Heart right ventricle (tissue), 16 donors: ENCODE results near the gene RRAS2. TPM values are rescaled to one million over a fixed set of nuclear protein-coding genes. Genes with fewer than 3 reads are reported as not detected.

Experiments used
- ATAC-seq, 8 donors: fragments of 200-7000 bp; cut with Tn5 transposase; one replicate each; pipeline ENCODE4 v1.9.1; 2020; ENCODE audit warnings: mild to moderate bottlenecking in 8 of 8, moderate library complexity in 8 of 8, moderate number of reproducible peaks in 1 of 8
- DNase-seq, 2 donors: peaks; one replicate each; pipeline ENCODE4 v3.0.0-alpha.2; 2020
- H3K27ac ChIP-seq, 10 donors: fragments of 200-600 bp; sonication (generic) in 2 of 10; one replicate each; pipeline versions ENCODE4 v1.5.0 to v1.8.0; 2020 to 2022; ENCODE audit warnings: mild to moderate bottlenecking in 3 of 10
- H3K27me3 ChIP-seq, 7 donors: fragments of 200-600 bp; one replicate each; pipeline ENCODE4 v1.8.0; 2021 to 2022; ENCODE audit warnings: mild to moderate bottlenecking in 2 of 7
- H3K36me3 ChIP-seq, 9 donors: fragments of 200-600 bp; sonication (generic) in 1 of 9; one replicate each; pipeline versions ENCODE4 v1.5.0 to v1.8.0; 2020 to 2022; ENCODE audit warnings: mild to moderate bottlenecking in 2 of 9
- H3K4me1 ChIP-seq, 9 donors: fragments of 200-600 bp; sonication (generic) in 1 of 9; one replicate each; pipeline versions ENCODE4 v1.5.0 to v1.8.0; 2020 to 2022; ENCODE audit warnings: mild to moderate bottlenecking in 4 of 9
- H3K4me3 ChIP-seq, 10 donors: fragments of 200-600 bp; sonication (generic) in 2 of 10; one replicate each; pipeline versions ENCODE4 v1.5.0 to v1.8.0; 2020 to 2022; ENCODE audit warnings: mild to moderate bottlenecking in 7 of 10, moderate library complexity in 2 of 10
- H3K9me3 ChIP-seq, 11 donors: fragments of 200-600 bp in 10 of 11; sonication (generic) in 2 of 11; one replicate each; pipeline versions ENCODE4 v1.5.0 to v1.8.0; 2013 to 2022; ENCODE audit warnings: mild to moderate bottlenecking in 2 of 11, control low read depth in 1 of 11, moderate library complexity in 1 of 11
- WGBS, 2 donors: extraction: QIAGEN DNeasy Blood & Tissue Kit; methylation state at CpG; one replicate each; pipeline ENCODE4 v1.1.7; 2013; ENCODE audit warnings: inconsistent platforms in 1 of 2; 5-methylcytosine and 5-hydroxymethylcytosine counted together
- intact Hi-C, 10 donors: fragments of 100-400 bp; cut with DNase I; formaldehyde crosslinking; loops; one replicate each; pipeline versions ENCODE4 v1.11.1 to v1.14.2; 2022
- polyA plus RNA-seq, 2 donors: library from polyadenylated mRNA; stranded (reverse); fragments of 200-250 nt; gene quantifications; one replicate each; pipeline ENCODE4 v1.2.3, GENCODE V29; 2013
- total RNA-seq, 10 donors: library from RNA; stranded (reverse); fragmentation: NEBNext Ultra II Directional in 3 of 10; extraction: Animal tissue kit (Norgen Biotek cat#: 25700) in 3 of 10; gene quantifications; one replicate each; pipeline versions ENCODE4 v1.2.1 to v1.2.4, GENCODE V29; 2021 to 2023
- TF ChIP-seq, protein P1 (sequence below), 9 donors: fragments of 200-600 bp; sonication (generic) in 2 of 9; IDR thresholded peaks; one replicate each; pipeline versions ENCODE4 v1.5.0 to v1.8.0; 2021 to 2022; ENCODE audit warnings: antibody characterized with exemption in 9 of 9, mild to moderate bottlenecking in 5 of 9, moderate library complexity in 1 of 9
- donor health status: Arrhythmogenic right ventricular cardiomyopathy.
- donor health status: ischemic (EF 13 %, LVEDD 7.1; RV severe dilation, severe dysfunction).
- donor health status: healthy with polysubstance abuse.
- donor health status: DM: no; HTN: yes; CAD: no.
- donor health status: DM: no; HTN: no; CAD: no.
- donor health status: ischemic (EF 25% LVEDD 6.9; RV normal size, moderate dysfunction).
- donor health status: ischemic (EF 25% LVEDD 5.7; RV mildly dilated, moderate dysfunction).
- donor health status: healthy.
- donor health status: DM: yes; HTN: yes; CAD: no.
- donor health status: Ischemic cardiomyopathy.
- donor health status: ischemic (EF 35%, LVEDD 5.7; RV mildly dilated, moderate dysfunction).
- donor health status: nonischemic (EF 11% LVEDD 7.7; RV severe dilation, severe dysfunction).
- donor health status: DM: yes; HTN: yes; CAD: no.
- donor health status: PGD.
- donor health status: ischemic (EF 29% LVEDD 5.4; RV normal size, mild dysfunction).
- donor health status: nonischemic (EF 23%, LVEDD 6.1; RV moderate dilation, normal function).

Gene RRAS2
- total and polyA plus RNA-seq, 12 donors, result 20.8 to 142 (median 37.3) TPM

DNA sequence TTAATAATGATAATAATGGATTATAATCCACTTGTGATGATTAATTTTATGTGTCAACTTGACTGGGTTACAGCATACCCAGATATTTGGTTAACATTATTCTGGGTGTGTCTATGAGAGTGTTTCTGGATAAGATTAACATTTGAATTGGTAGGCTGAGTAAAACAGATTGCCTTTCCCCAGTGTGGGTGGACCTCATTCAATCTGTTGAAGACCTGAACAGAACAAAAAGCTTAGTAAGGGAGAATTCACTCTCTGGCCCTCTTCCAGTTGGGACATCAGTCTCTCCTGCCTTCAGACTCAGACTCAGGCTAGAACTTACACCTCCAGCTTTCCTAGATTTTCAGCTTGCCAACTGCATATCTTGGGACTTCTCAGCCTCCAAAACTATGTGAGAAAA lies 37.3 kb upstream of the RRAS2 start:
- intact Hi-C loops, result no loop called here
- no peak for DNase-seq
- ATAC-seq, result no peak
- Histone ChIP-seq H3K27ac (no peak overlapping the region), H3K4me3 (no peak overlapping the region), H3K36me3 (no peaks in the 10 kb centered on the region), H3K4me1 (no peaks in the 10 kb centered on the region), H3K9me3 (no peaks in the 10 kb centered on the region), H3K27me3 (no peaks in the 10 kb centered on the region)
- TF ChIP-seq, protein P1, sequence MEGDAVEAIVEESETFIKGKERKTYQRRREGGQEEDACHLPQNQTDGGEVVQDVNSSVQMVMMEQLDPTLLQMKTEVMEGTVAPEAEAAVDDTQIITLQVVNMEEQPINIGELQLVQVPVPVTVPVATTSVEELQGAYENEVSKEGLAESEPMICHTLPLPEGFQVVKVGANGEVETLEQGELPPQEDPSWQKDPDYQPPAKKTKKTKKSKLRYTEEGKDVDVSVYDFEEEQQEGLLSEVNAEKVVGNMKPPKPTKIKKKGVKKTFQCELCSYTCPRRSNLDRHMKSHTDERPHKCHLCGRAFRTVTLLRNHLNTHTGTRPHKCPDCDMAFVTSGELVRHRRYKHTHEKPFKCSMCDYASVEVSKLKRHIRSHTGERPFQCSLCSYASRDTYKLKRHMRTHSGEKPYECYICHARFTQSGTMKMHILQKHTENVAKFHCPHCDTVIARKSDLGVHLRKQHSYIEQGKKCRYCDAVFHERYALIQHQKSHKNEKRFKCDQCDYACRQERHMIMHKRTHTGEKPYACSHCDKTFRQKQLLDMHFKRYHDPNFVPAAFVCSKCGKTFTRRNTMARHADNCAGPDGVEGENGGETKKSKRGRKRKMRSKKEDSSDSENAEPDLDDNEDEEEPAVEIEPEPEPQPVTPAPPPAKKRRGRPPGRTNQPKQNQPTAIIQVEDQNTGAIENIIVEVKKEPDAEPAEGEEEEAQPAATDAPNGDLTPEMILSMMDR (IDR thresholded peaks at IDR 0.05), result no peak

DNA sequence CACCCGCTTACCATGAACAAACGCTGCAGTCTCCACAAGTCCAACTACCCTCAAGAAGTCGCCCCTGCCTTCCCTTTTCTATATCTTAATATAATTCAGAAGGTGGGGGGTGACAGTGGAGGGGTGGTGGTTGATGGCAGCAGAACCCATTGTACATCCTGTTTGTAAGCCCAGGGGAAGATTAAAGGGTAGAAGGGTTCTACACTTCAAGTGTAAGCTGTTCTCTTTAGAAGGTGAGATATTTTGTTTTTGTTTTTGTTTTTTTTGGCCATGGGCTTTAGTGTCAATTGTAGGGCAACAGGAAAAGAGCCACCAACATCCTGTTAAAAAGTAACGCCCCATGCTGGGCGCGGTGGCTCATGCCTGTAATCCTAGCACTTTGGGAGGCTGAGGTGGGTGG lies 34.9 kb upstream of the RRAS2 start:
- no peak for DNase-seq
- no peak for ATAC-seq
- Histone ChIP-seq H3K27me3 (no peaks in the 10 kb centered on the region), H3K4me3 (no peak overlapping the region), H3K4me1 (no peaks in the 10 kb centered on the region), H3K9me3 (no peaks in the 10 kb centered on the region), H3K36me3 (no peaks in the 10 kb centered on the region), H3K27ac (no peak overlapping the region)
- 87 to 88% methylated on average over 6 of the region's 6 CpGs for WGBS, 2 donors
- intact Hi-C loops, result no loop called here
- TF ChIP-seq, protein P1 (IDR thresholded peaks at IDR 0.05), result no peak

DNA sequence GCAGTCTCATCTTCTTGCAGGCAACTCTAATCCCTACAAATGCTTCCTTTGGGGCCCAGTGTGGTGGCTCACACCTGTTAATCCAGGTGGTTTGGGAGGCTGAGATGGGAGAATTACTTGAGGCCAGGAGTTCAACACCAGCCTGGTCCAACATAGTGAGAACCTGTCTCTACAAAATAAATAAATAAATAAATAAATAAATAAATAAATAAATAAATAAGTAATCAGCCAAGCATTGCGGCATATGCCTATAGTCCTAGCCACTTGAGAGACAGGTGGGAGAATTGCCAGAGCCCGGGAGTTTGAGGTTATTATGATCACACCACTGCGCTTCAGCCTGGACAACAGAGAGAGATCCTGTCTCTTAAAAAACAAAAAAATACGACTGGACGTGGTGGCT lies 34.1 kb upstream of the RRAS2 start:
- 93 to 94% methylated on average over 5 of the region's 5 CpGs for WGBS, 2 donors
- ATAC-seq, result no peak
- TF ChIP-seq, protein P1 (IDR thresholded peaks at IDR 0.05), result no peak

DNA sequence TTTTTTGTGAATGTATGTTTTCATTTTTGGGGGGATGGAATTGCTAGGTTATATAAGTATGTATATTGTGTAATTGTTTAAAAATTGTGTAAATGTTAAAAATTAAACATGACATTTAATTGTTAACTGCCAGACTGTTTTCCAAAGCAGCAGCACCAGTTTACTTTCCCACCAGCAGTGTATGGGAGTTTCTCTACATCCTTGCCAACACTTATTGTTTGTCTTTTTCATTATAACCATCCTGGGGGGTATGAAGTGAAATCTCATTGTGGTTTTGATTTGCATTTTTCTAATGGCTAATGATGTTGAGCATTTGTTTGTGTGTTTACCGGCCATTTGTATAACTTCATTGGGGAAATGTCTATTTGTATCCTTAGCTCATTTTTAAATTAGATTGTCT lies 31.7 kb upstream of the RRAS2 start:
- Histone ChIP-seq H3K4me1 (peaks cover 0 to 12% (median 6%) of the 10 kb centered on the region in 9 donors), H3K27ac (no peak overlapping the region), H3K27me3 (no peaks in the 10 kb centered on the region), H3K36me3 (no peaks in the 10 kb centered on the region), H3K9me3 (no peaks in the 10 kb centered on the region), H3K4me3 (no peak overlapping the region)
- TF ChIP-seq, protein P1 (IDR thresholded peaks at IDR 0.05), result no peak
- 91 to 95% methylated on average over 1 of the region's 1 CpG for WGBS, 2 donors
- intact Hi-C loops, result no loop called here
- ATAC-seq, result no peak
- no peak for DNase-seq

More for the DNA sequence above, 34.1 kb upstream of the RRAS2 start:
- Histone ChIP-seq H3K27me3 (no peaks in the 10 kb centered on the region), H3K9me3 (no peaks in the 10 kb centered on the region), H3K4me3 (no peak overlapping the region), H3K27ac (no peak overlapping the region), H3K36me3 (no peaks in the 10 kb centered on the region), H3K4me1 (no peaks in the 10 kb centered on the region)
- DNase-seq, result no peak
- intact Hi-C loops, result no loop called here
